ENCODE data around the gene CCT7.

GRCh38 chr2:73265298-73266060 lies 31.4 kb downstream of the CCT7 start:
- no peak for TF ChIP-seq EZH2 (IDR thresholded peaks at IDR 0.05; ENCODE audit: low read depth, low read length, severe bottlenecking)
- TF ChIP-seq POLR2A (IDR thresholded peaks at IDR 0.05; ENCODE audit: control extremely low read depth in 1 of 2, low read depth in 2 of 2, low read length in 2 of 2) = no peak
- no peak for TF ChIP-seq SP1 (IDR thresholded peaks at IDR 0.05; ENCODE audit: low read depth, low read length)
- no peak for TF ChIP-seq MAFK (IDR thresholded peaks at IDR 0.05; ENCODE audit: low read depth, low read length)
- TF ChIP-seq E2F6 (IDR thresholded peaks at IDR 0.05) = no peak
- no peak for TF ChIP-seq TEAD4 (IDR thresholded peaks at IDR 0.05; ENCODE audit: low read depth, low read length)
- no peak for TF ChIP-seq TAF1 (IDR thresholded peaks at IDR 0.05; ENCODE audit: low read depth, low read length)
- TF ChIP-seq, protein P1, sequence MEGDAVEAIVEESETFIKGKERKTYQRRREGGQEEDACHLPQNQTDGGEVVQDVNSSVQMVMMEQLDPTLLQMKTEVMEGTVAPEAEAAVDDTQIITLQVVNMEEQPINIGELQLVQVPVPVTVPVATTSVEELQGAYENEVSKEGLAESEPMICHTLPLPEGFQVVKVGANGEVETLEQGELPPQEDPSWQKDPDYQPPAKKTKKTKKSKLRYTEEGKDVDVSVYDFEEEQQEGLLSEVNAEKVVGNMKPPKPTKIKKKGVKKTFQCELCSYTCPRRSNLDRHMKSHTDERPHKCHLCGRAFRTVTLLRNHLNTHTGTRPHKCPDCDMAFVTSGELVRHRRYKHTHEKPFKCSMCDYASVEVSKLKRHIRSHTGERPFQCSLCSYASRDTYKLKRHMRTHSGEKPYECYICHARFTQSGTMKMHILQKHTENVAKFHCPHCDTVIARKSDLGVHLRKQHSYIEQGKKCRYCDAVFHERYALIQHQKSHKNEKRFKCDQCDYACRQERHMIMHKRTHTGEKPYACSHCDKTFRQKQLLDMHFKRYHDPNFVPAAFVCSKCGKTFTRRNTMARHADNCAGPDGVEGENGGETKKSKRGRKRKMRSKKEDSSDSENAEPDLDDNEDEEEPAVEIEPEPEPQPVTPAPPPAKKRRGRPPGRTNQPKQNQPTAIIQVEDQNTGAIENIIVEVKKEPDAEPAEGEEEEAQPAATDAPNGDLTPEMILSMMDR (IDR thresholded peaks at IDR 0.05; ENCODE audit: control extremely low read depth in 1 of 3, insufficient read depth in 1 of 3, low read depth in 1 of 3, low read length in 3 of 3) = no peak
- no peak for TF ChIP-seq ZNF274 (IDR thresholded peaks at IDR 0.05; ENCODE audit: borderline replicate concordance, extremely low read depth, low read length)
- no peak for TF ChIP-seq JUND (IDR thresholded peaks at IDR 0.05; ENCODE audit: low read length)
- TF ChIP-seq RAD21 (IDR thresholded peaks at IDR 0.05 in 1 of 2, conservative IDR thresholded peaks at IDR 0.05 in 1 of 2; ENCODE audit: low read depth in 2 of 2, low read length in 2 of 2) = no peak

All from H1 (cell line).